ENCODE results near the gene ASAP2.

ASAP2 gene

GRCh38 chr2:9222893-9223287 is 16.3 kb downstream of the ASAP2 start:
- Histone ChIP-seq H3K27me3 (ENCODE audit: insufficient read depth, poor library complexity, severe bottlenecking) (peaks cover 3% of the 10 kb centered on the region), H3K27ac (replicated peaks) (no peak overlapping the region), H3K4me3 (replicated peaks; ENCODE audit: insufficient read depth, low read length) (no peak overlapping the region)
- TF ChIP-seq GABPA (IDR thresholded peaks at IDR 0.05; ENCODE audit: low read depth) (no peak), SPI1 (IDR thresholded peaks at IDR 0.05; ENCODE audit: borderline replicate concordance, low read depth) (no peak), POLR2AphosphoS5 (IDR thresholded peaks at IDR 0.05; ENCODE audit: low read depth) (no peak), CTCF (IDR thresholded peaks at IDR 0.05; ENCODE audit: insufficient read depth, low read length) (no peak)
- TF ChIP-seq, protein P1, sequence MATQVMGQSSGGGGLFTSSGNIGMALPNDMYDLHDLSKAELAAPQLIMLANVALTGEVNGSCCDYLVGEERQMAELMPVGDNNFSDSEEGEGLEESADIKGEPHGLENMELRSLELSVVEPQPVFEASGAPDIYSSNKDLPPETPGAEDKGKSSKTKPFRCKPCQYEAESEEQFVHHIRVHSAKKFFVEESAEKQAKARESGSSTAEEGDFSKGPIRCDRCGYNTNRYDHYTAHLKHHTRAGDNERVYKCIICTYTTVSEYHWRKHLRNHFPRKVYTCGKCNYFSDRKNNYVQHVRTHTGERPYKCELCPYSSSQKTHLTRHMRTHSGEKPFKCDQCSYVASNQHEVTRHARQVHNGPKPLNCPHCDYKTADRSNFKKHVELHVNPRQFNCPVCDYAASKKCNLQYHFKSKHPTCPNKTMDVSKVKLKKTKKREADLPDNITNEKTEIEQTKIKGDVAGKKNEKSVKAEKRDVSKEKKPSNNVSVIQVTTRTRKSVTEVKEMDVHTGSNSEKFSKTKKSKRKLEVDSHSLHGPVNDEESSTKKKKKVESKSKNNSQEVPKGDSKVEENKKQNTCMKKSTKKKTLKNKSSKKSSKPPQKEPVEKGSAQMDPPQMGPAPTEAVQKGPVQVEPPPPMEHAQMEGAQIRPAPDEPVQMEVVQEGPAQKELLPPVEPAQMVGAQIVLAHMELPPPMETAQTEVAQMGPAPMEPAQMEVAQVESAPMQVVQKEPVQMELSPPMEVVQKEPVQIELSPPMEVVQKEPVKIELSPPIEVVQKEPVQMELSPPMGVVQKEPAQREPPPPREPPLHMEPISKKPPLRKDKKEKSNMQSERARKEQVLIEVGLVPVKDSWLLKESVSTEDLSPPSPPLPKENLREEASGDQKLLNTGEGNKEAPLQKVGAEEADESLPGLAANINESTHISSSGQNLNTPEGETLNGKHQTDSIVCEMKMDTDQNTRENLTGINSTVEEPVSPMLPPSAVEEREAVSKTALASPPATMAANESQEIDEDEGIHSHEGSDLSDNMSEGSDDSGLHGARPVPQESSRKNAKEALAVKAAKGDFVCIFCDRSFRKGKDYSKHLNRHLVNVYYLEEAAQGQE (IDR thresholded peaks at IDR 0.05; ENCODE audit: insufficient replicate concordance, low read depth): no peak
- no peak for DNase-seq (ENCODE audit: low read depth in 1 of 2, low spot score in 1 of 2)

- no peak overlapping the region for H3K4me3 ChIP-seq (replicated peaks; ENCODE audit: insufficient read depth, low read length)
- peaks cover 5% of the 10 kb centered on the region for H3K27me3 ChIP-seq (ENCODE audit: insufficient read depth, poor library complexity, severe bottlenecking)
- H3K27ac ChIP-seq (replicated peaks): no peak overlapping the region
- DNase-seq (ENCODE audit: low read depth in 1 of 2, low spot score in 1 of 2): no peak
- TF ChIP-seq POLR2AphosphoS5 (IDR thresholded peaks at IDR 0.05; ENCODE audit: low read depth) (no peak), CTCF (IDR thresholded peaks at IDR 0.05; ENCODE audit: insufficient read depth, low read length) (no peak), SPI1 (IDR thresholded peaks at IDR 0.05; ENCODE audit: borderline replicate concordance, low read depth) (no peak), GABPA (IDR thresholded peaks at IDR 0.05; ENCODE audit: low read depth) (no peak)
- TF ChIP-seq, protein P1 (IDR thresholded peaks at IDR 0.05; ENCODE audit: insufficient replicate concordance, low read depth): no peak
Measured at GRCh38 chr2:9225806-9226205, 19.2 kb downstream of the ASAP2 start.

DNA sequence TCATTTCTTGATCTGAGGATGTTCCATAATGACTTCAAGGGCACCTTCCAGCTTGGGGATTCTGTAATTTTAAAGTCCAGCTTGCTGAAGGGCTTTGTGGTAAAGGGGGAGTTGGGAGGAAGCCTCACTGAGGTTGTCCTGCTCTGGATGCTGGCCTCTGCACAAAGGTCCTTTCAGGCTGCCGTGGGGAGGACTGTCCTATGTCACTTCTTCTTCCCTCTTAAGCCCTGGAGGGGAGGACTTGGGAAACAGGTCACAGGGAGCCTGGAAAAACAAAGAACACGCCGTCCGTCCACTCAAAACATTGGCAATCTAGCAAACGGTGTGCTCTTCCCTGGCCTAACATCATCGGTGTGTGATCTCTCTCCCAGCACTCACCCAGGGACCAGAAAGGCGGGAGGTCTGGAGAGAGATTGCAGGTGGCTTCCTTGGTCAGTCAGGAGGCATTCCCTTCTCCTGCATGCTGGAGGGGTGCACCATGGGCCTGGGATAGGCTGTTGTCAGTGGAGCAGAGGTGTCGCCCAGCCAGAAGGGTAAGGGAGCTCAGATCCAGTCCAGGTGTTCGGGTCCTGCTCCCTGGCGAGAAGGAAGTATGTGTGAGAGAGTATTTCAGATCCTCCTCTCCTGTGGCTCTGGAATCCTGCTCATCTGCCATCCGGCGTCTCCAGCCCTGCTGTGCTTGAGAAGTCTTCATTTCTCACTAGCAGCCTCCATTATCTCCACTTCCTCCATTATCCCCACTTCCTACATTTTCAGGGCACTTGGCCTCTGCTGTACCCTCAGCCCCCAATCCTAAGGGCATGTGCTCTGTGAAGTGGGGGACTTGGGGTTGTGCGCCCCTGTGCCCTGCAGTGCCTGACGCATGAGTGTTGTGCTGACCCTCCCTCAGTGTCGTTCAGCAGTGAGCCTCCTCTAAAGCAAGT is 20.1 kb downstream of the ASAP2 start:
- DNase-seq (ENCODE audit: low read depth in 1 of 2, low spot score in 1 of 2): no peak
- no peak overlapping the region for H3K4me3 ChIP-seq (replicated peaks; ENCODE audit: insufficient read depth, low read length)
- H3K27ac ChIP-seq (replicated peaks): no peak overlapping the region
- TF ChIP-seq GABPA (IDR thresholded peaks at IDR 0.05; ENCODE audit: low read depth) (no peak), SPI1 (IDR thresholded peaks at IDR 0.05; ENCODE audit: borderline replicate concordance, low read depth) (peak; percentile 14; the same call in 1 of the 2 replicates)
- H3K27me3 ChIP-seq (ENCODE audit: insufficient read depth, poor library complexity, severe bottlenecking): peaks cover 5% of the 10 kb centered on the region

- peaks cover 19% of the 10 kb centered on the region for H3K27me3 ChIP-seq (ENCODE audit: insufficient read depth, poor library complexity, severe bottlenecking)
- TF ChIP-seq GABPA (IDR thresholded peaks at IDR 0.05; ENCODE audit: low read depth) (no peak), CTCF (IDR thresholded peaks at IDR 0.05; ENCODE audit: insufficient read depth, low read length) (no peak), POLR2AphosphoS5 (IDR thresholded peaks at IDR 0.05; ENCODE audit: low read depth) (no peak), SPI1 (IDR thresholded peaks at IDR 0.05; ENCODE audit: borderline replicate concordance, low read depth) (no peak)
- TF ChIP-seq, protein P1 (IDR thresholded peaks at IDR 0.05; ENCODE audit: insufficient replicate concordance, low read depth): no peak
- no peak for DNase-seq (ENCODE audit: low read depth in 1 of 2, low spot score in 1 of 2)
- no peak overlapping the region for H3K27ac ChIP-seq (replicated peaks)
- H3K4me3 ChIP-seq (replicated peaks; ENCODE audit: insufficient read depth, low read length): no peak overlapping the region
Measured at GRCh38 chr2:9228088-9228751, 21.6 kb downstream of the ASAP2 start.
